ENCODE measurements around the gene MCM3.

The MCM3 gene

DNA sequence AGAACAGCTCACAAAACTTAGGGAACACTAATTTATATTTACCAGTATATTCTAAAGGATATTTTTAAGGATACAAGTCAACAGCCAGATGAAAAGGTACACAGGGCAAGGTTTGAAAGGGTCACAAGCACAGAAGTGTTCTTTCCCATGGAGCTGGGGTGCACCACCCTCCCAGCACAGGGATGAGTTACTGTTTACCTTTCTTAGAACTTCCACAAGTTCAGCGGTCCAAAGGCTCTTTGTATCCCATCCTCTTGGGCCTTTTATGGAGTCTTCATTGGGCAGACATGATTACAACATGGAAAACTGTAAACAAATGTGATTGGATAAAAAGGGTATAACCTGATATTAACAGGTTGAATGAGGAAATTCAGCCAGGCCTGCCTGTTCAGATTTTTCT lies 39.1 kb downstream of the MCM3 start:
- no peak for DNase-seq

- DNase-seq = no peak
These were observed 40.1 kb downstream of the MCM3 start, which contains the start of gene IL17F for GRCh38 chr6:52244400-52244799. Gene IL17F, minus strand, starts transcription at chr6:52244500. Its CDS starts 71 bp downstream, at chr6:52244429.

DNA sequence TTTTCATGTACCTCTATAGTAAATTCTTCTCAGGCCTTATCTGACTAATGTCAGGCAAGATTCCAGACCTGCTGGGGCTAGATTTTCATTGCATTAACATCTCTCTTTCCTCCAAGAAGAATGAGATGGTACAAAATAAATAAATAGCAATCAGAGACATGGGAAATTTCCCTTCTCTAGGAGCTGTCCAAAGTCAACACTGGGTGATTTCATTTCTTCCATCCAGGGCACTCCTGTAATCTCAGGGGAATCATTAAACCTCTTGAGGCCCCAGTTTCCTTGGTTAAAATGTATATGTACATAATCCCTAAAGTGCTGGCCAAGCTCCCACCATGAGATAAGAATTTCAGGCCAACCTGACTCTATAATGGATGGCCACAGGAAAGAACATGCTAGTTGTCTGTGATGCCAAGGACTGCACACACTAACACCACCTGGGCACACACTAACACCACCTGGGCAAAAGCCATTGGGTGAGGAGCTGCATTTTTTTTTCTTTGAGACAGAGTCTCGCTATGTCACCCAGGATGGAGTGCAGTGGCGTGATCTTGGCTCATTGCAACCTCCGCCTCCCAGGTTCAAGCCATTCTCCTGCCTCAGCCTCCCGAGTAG lies 41.2 kb downstream of the MCM3 start:
- no peak for DNase-seq

DNA sequence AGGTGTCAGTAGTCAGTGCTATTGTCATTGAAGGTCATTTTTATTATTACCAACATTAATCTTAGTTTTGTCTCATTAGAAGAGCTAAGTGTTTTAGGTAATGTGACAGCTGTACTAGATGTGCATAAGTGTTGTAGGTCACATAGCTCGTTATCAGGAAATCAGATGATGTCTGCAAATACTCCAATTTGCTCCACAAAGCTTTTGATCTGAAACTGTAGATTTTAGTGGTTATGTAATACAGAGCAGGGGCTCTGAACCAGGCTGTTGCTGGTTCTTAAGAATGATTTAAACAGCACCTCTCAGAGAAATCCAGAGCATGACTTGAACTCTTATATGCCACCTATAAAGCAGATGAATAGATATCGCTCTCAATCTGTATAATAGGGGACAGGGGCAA lies 42.7 kb downstream of the MCM3 start:
- DNase-seq = no peak

DNA sequence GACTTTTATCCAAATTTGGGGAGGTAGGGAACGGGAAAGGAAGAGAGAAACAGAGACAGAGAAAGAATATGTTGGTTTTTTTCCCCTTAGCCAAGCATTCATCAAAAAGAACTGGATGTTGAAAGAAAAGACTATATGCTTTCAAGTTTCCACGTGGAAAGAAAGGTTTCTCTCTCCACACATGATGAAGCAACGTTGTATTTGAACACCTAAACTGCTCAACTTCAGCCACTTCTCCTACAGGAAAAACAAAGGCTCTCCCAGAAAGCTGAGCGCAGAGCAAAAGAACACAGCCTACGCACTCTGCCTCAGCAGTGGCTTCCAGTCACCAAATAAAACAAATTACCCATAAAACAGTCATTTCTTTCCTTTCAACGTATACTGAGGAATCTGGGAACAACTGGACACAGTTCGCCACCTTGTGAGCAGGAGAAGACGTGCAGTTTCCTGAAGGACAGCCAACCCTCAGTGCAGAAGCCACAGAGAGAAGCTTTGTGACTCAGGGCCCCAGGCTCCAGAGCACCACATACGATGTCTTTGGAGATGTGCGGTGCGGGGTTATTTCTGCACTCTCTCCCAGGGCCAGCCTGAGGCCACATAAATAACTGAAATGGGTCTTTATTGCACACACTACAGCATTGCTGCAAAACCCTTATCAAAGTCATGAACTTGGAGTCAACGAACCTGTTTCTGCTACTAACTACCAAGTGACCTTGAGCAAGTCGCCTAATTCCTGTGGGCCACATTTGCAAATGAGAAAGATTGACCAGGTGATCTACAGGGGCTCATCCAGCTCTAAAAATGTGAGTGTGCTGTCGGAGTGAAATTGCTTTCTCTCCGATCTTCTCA lies 50.3 kb downstream of the MCM3 start:
- peak in 1 of 2 experiments; percentile 47 for DNase-seq

- no peak for DNase-seq
These were observed 51.5 kb downstream of the MCM3 start for GRCh38 chr6:52233005-52233404.

DNA sequence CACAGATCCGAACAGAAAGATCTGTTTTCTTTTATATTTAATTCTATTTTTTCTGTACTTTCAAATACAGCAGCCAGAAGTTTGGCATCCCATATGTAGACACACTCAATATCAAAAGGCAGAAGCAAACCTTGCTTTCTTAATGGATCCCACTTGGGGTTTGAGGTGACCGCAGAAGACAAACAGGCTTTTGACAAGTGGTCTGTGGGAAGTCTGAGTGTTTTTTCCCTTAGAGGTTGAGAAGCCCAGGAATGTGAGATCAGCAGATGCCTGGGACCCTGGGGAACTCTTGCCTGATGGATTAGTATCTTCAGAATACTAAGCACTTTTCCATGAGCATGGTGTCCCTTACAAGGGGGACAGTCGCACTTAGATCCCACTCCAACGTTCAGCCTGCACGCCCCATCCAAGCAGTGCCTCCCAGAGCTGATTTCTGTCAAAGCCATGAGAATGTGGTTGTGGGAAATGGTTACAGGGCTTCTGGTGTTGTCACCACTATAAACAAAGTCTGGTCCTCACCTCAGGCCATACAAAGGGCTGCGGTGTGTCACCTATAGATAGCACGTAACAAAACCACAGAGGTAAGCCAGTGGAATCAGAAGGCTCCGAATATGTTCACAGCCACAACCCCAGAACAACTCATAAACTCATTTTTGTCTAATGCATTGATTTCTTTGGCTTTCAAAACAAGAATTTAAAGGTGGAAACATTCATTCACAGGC lies 53.0 kb downstream of the MCM3 start:
- DNase-seq = no peak

- DNase-seq = no peak
These were observed 53.9 kb downstream of the MCM3 start for GRCh38 chr6:52230685-52231084.

- DNase-seq = no peak
These were observed 57.0 kb downstream of the MCM3 start for GRCh38 chr6:52227495-52227894.

- DNase-seq = no peak
These were observed 63.2 kb downstream of the MCM3 start for GRCh38 chr6:52221302-52221701.

GRCh38 chr6:52217761-52218160 lies 66.8 kb downstream of the MCM3 start:
- DNase-seq = no peak

DNA sequence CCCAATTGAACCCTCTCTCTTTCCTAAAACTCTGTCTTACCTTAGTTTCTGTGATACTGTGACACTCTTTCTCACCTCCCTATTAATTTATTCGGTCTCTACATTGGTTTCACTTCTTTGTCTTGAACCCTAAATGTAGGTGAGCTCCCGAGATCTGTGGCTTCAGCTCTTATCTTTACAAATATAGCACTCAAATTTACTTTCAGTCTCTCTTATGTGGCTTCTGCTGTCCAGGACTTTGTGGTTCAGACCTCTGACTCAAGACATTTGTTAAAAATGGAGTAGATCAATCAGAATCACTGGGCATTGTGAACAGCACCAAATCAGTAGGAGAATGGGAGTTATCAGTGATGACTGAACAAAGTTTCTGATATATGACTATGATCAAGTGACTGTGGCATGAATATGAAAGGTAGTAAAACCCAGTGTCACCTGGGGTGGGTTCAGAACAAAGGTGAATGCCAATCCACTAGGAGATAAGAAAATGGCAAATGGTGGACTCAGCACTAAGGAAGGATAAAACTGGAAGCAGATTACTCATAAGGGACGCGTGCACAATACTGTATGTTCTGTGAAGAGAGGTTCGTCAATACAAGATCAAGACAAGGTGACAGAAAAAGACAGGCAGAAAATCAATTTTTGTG lies 67.5 kb downstream of the MCM3 start:
- DNase-seq = no peak

DNA sequence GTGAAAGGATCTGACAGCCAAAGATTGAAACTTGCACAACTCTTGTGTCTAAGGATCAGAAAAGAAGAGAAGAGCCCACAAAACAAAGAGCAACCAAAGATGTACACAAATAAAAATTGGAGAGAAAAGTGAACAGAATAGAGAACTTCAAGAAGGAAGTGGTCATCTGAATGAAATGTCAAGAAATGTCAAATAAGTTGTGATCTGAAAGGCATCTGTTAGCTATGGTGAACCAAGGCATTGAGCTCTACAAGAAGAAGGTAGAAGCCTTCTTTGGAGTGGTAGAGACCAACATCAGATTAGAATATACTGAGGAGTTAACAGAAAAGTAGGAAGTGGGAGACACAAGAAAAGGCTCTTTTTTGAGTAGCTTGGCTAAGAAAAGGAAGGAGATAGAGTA lies 68.8 kb downstream of the MCM3 start:
- DNase-seq = no peak
